Heart left ventricle (tissue), 16 donors: ENCODE data around the gene CRNN. TPM values are rescaled to one million over a fixed set of nuclear protein-coding genes. Genes with fewer than 3 reads are reported as not detected.
A peak's percentile ranks its signal among the peaks of the same experiment; 100 is the strongest.

ENCODE experiments used
- ATAC-seq, 4 donors: fragments of 200-7000 bp; cut with Tn5 transposase; one replicate each; pipeline ENCODE4 v1.9.1; 2020 to 2022; ENCODE audit warnings: moderate library complexity in 4 of 4, mild to moderate bottlenecking in 3 of 4, moderate number of reproducible peaks in 1 of 4
- DNase-seq, 5 donors: peaks; one replicate each; pipeline ENCODE4 v3.0.0-alpha.2; 2020
- H3K27ac ChIP-seq, 12 donors: fragments of 200-600 bp; sonication (generic) in 4 of 12; one replicate each; pipeline versions ENCODE4 v1.5.0 to v1.8.0; 2016 to 2022; ENCODE audit warnings: mild to moderate bottlenecking in 2 of 12
- H3K27me3 ChIP-seq, 9 donors: fragments of 200-600 bp; sonication (generic) in 2 of 9; one replicate each; pipeline versions ENCODE4 v1.5.1 to v1.8.0; 2016 to 2022; ENCODE audit warnings: mild to moderate bottlenecking in 3 of 9
- H3K36me3 ChIP-seq, 9 donors: fragments of 200-600 bp; sonication (generic) in 2 of 9; one replicate each; pipeline versions ENCODE4 v1.5.0 to v1.8.0; 2018 to 2022; ENCODE audit warnings: mild to moderate bottlenecking in 2 of 9
- H3K4me1 ChIP-seq, 12 donors: fragments of 200-600 bp; sonication (generic) in 4 of 12; one replicate each; pipeline versions ENCODE4 v1.5.0 to v1.8.0; 2016 to 2022; ENCODE audit warnings: mild to moderate bottlenecking in 3 of 12
- H3K4me3 ChIP-seq, 12 donors: fragments of 200-600 bp; sonication (generic) in 4 of 12; one replicate each; pipeline versions ENCODE4 v1.5.0 to v1.8.0; 2017 to 2022; ENCODE audit warnings: mild to moderate bottlenecking in 9 of 12, moderate library complexity in 4 of 12
- H3K9me3 ChIP-seq, 12 donors: fragments of 200-600 bp; sonication (generic) in 4 of 12; one replicate each; pipeline versions ENCODE4 v1.5.0 to v1.8.0; 2016 to 2022; ENCODE audit warnings: mild to moderate bottlenecking in 1 of 12
- CTCF ChIP-seq, 12 donors: fragments of 200-600 bp; sonication (generic) in 4 of 12; IDR thresholded peaks; one replicate each; pipeline versions ENCODE4 v1.5.0 to v1.8.0; 2018 to 2022; ENCODE audit warnings: antibody characterized with exemption in 12 of 12, mild to moderate bottlenecking in 5 of 12
- POLR2A ChIP-seq, 2 donors: fragments of 450-650 bp; IDR thresholded peaks; one replicate each; pipeline ENCODE4 v1.6.1; 2017; ENCODE audit warnings: antibody characterized with exemption in 2 of 2, mild to moderate bottlenecking in 2 of 2, moderate library complexity in 2 of 2
- WGBS, 4 donors: extraction: QIAGEN DNeasy Blood & Tissue Kit in 2 of 4; methylation state at CpG; one replicate each; pipeline versions ENCODE4 v1.1.5 to v1.1.7; 2013 to 2018; 5-methylcytosine and 5-hydroxymethylcytosine counted together
- intact Hi-C, 10 donors: fragments of 100-400 bp; cut with DNase I; formaldehyde crosslinking; loops; one replicate each; pipeline versions ENCODE4 v1.11.1 to v1.14.2; 2022
- polyA plus RNA-seq, 2 donors: library from polyadenylated mRNA; stranded (reverse); fragments of 200-250 nt; gene quantifications; one replicate each; pipeline ENCODE4 v1.2.3, GENCODE V29; 2013
- total RNA-seq, 9 donors: library from RNA; depleted of rRNA in 2 of 9; stranded (reverse); fragments of >200 nt in 2 of 9; fragmentation: NEBNext Ultra II Directional in 3 of 9; extraction: Animal tissue kit (Norgen Biotek cat#: 25700) in 3 of 9; gene quantifications; one replicate each; pipeline versions ENCODE4 v1.1.0 to v1.2.4, GENCODE V29; 2016 to 2023
- donor health status: ischemic (EF 13 %, LVEDD 7.1; RV severe dilation, severe dysfunction).
- donor health status: healthy with polysubstance abuse.
- donor health status: DM: no; HTN: yes; CAD: no.
- donor health status: DM: no; HTN: no; CAD: no.
- donor health status: ischemic (EF 25% LVEDD 6.9; RV normal size, moderate dysfunction).
- donor health status: ischemic (EF 25% LVEDD 5.7; RV mildly dilated, moderate dysfunction).
- donor health status: healthy.
- donor health status: DM: yes; HTN: yes; CAD: no.
- donor health status: ischemic (EF 35%, LVEDD 5.7; RV mildly dilated, moderate dysfunction).
- donor health status: nonischemic (EF 11% LVEDD 7.7; RV severe dilation, severe dysfunction).
- donor health status: DM: yes; HTN: yes; CAD: no.
- donor health status: PGD.
- donor health status: ischemic (EF 29% LVEDD 5.4; RV normal size, mild dysfunction).
- donor health status: nonischemic (EF 23%, LVEDD 6.1; RV moderate dilation, normal function).

The CRNN gene
- total and polyA plus RNA-seq, 11 donors: 0.24 TPM; not detected in 10

- Histone ChIP-seq H3K9me3 (no peaks in the 10 kb centered on the region), H3K27me3 (peaks cover 0 to 7% (median 0%) of the 10 kb centered on the region in 9 donors), H3K4me3 (no peak overlapping the region), H3K4me1 (peaks cover 0 to 13% (median 2%) of the 10 kb centered on the region in 12 donors), H3K36me3 (no peaks in the 10 kb centered on the region), H3K27ac (no peak overlapping the region)
- ATAC-seq: no peak
- TF ChIP-seq CTCF (IDR thresholded peaks at IDR 0.05) (no peak), POLR2A (IDR thresholded peaks at IDR 0.05) (no peak)
- 69 to 100% (median 84%) methylated on average over 1 of the region's 1 CpG for WGBS, 4 donors
- intact Hi-C loops: loop anchor here in 9 of 10 donors (2.0 to 5.0 kb wide), 7 partner anchors 110 to 405 kb away; no protein-coding TSS in a partner anchor
- DNase-seq: no peak
These were observed 43.0 kb upstream of the CRNN start for GRCh38 chr1:152457071-152457470.

GRCh38 chr1:152451254-152451653 is 37.2 kb upstream of the CRNN start:
- WGBS, 4 donors: 37 to 51% (median 48%) methylated on average over 6 of the region's 6 CpGs
- H3K27me3 ChIP-seq: peaks cover 0 to 4% (median 0%) of the 10 kb centered on the region in 9 donors
- no peaks in the 10 kb centered on the region for H3K36me3 ChIP-seq
- no peak overlapping the region for H3K4me3 ChIP-seq
- no peak for ATAC-seq
- TF ChIP-seq CTCF (IDR thresholded peaks at IDR 0.05) (peak in 2 of 12 donors; percentile 4 to 8), POLR2A (IDR thresholded peaks at IDR 0.05) (no peak)
- intact Hi-C loops: loop anchor here in 1 of 10 donors (5.0 kb wide), 1 partner anchor 389 kb away; no protein-coding TSS in a partner anchor
- H3K9me3 ChIP-seq: no peaks in the 10 kb centered on the region
- H3K27ac ChIP-seq: no peak overlapping the region
- no peak for DNase-seq
- no peaks in the 10 kb centered on the region for H3K4me1 ChIP-seq

- no peak for DNase-seq
- H3K27me3 ChIP-seq: peaks cover 0 to 4% (median 0%) of the 10 kb centered on the region in 9 donors
- WGBS, 4 donors: 86 to 96% (median 90%) methylated on average over 2 of the region's 2 CpGs
- no peak overlapping the region for H3K27ac ChIP-seq
- no peaks in the 10 kb centered on the region for H3K9me3 ChIP-seq
- no peak for TF ChIP-seq CTCF (IDR thresholded peaks at IDR 0.05)
- TF ChIP-seq POLR2A (IDR thresholded peaks at IDR 0.05): no peak
- no peaks in the 10 kb centered on the region for H3K4me1 ChIP-seq
- H3K36me3 ChIP-seq: no peaks in the 10 kb centered on the region
- intact Hi-C loops: loop anchor here in 1 of 10 donors (5.0 kb wide), 1 partner anchor 387 kb away; no protein-coding TSS in a partner anchor
- H3K4me3 ChIP-seq: no peak overlapping the region
- ATAC-seq: no peak
These were observed 35.6 kb upstream of the CRNN start for GRCh38 chr1:152449661-152450060.

- Histone ChIP-seq H3K27me3 (peaks cover 0 to 4% (median 0%) of the 10 kb centered on the region in 9 donors), H3K9me3 (no peaks in the 10 kb centered on the region), H3K27ac (peak overlapping the region in 1 of 12 donors; percentile 36), H3K4me3 (no peak overlapping the region), H3K36me3 (no peaks in the 10 kb centered on the region), H3K4me1 (peaks cover 0 to 7% (median 0%) of the 10 kb centered on the region in 12 donors)
- intact Hi-C loops: no loop called here
- 79 to 87% (median 84%) methylated on average over 5 of the region's 5 CpGs for WGBS, 4 donors
- DNase-seq (no peak), ATAC-seq (no peak)
- TF ChIP-seq CTCF (IDR thresholded peaks at IDR 0.05) (no peak), POLR2A (IDR thresholded peaks at IDR 0.05) (no peak)
These were observed 34.4 kb upstream of the CRNN start for GRCh38 chr1:152448496-152448895.
